MM.1S (cell line): Measurements from ENCODE around the gene HCRTR1.
A peak's percentile ranks its signal among the peaks of the same experiment; 100 is the strongest.

ENCODE experiments used
- DNase-seq: peaks from one replicate; pipeline ENCODE4 v3.0.0-alpha.2; 2015
- H2AFZ ChIP-seq: fragments of 300-600 bp; sonication (generic); 2 replicates; pipeline ENCODE4 v1.6.0; 2016; ENCODE audit warnings: antibody characterized with exemption, low read length
- H3F3A ChIP-seq: fragments of 300-600 bp; sonication (generic); 2 replicates; pipeline ENCODE4 v1.6.1; 2016; ENCODE audit warnings: mild to moderate bottlenecking, antibody characterized with exemption, low read length, moderate library complexity, mixed read lengths; ENCODE audit not compliant: insufficient read depth
- H3K27ac ChIP-seq: fragments of 300-600 bp; sonication (generic); 2 replicates; pipeline ENCODE4 v1.5.1; 2016; ENCODE audit warnings: mild to moderate bottlenecking, low read length
- H3K27me3 ChIP-seq: fragments of 300-600 bp; sonication (generic); replicated peaks from 2 replicates; pipeline ENCODE4 v1.6.0; 2016; ENCODE audit warnings: low read length; ENCODE audit not compliant: insufficient read depth
- H3K36me3 ChIP-seq: fragments of 300-600 bp; sonication (generic); replicated peaks from 2 replicates; pipeline ENCODE4 v1.6.1; 2016; ENCODE audit warnings: mild to moderate bottlenecking, low read length, mixed read lengths; ENCODE audit not compliant: insufficient read depth
- H3K4me1 ChIP-seq: fragments of 300-600 bp; sonication (generic); 2 replicates; pipeline ENCODE4 v1.6.1; 2016; ENCODE audit warnings: low read length, mixed read lengths
- H3K4me2 ChIP-seq: fragments of 300-600 bp; sonication (generic); 2 replicates; pipeline ENCODE4 v1.6.0; 2016; ENCODE audit warnings: low read depth, low read length
- H3K4me3 ChIP-seq: fragments of 300-600 bp; sonication (generic); 2 replicates; pipeline ENCODE4 v1.5.1; 2016; ENCODE audit warnings: low read length, mixed read lengths
- H3K79me2 ChIP-seq: fragments of 300-600 bp; sonication (generic); 2 replicates; pipeline ENCODE4 v1.6.1; 2016; ENCODE audit warnings: mixed run types, low read length, mixed read lengths
- H3K9ac ChIP-seq: fragments of 300-600 bp; sonication (generic); 2 replicates; pipeline ENCODE4 v1.6.1; 2016; ENCODE audit warnings: low read length, mixed read lengths
- H3K9me2 ChIP-seq: fragments of 300-600 bp; sonication (generic); replicated peaks from 2 replicates; pipeline ENCODE4 v1.6.1; 2016; ENCODE audit warnings: mild to moderate bottlenecking, low read length, mixed read lengths; ENCODE audit not compliant: insufficient read depth
- H3K9me3 ChIP-seq: fragments of 300-600 bp; sonication (generic); replicated peaks from 2 replicates; pipeline ENCODE4 v1.6.1; 2016; ENCODE audit warnings: mild to moderate bottlenecking, low read length, mixed read lengths; ENCODE audit not compliant: insufficient read depth
- H4K20me1 ChIP-seq: fragments of 300-600 bp; sonication (generic); 2 replicates; pipeline ENCODE4 v1.6.1; 2016; ENCODE audit warnings: mild to moderate bottlenecking, low read length, moderate library complexity, mixed read lengths; ENCODE audit not compliant: insufficient read depth
- EZH2 ChIP-seq: fragments of 300-600 bp; sonication (generic); optimal IDR thresholded peaks from 2 replicates; pipeline ENCODE3; 2017; ENCODE audit warnings: low read depth, mild to moderate bottlenecking, antibody characterized with exemption, low read length, mixed read lengths
- EZH2phosphoT487 ChIP-seq: fragments of 300-600 bp; sonication (generic); IDR thresholded peaks from 2 replicates; pipeline ENCODE4 v1.6.1; 2018; ENCODE audit warnings: antibody characterized with exemption, low read length
- TF ChIP-seq, protein P1 (sequence below): fragments of 300-600 bp; sonication (generic); IDR thresholded peaks from 2 replicates; pipeline ENCODE4 v1.5.1; 2016; ENCODE audit warnings: antibody characterized with exemption, low read length, mixed read lengths

Gene HCRTR1

DNA sequence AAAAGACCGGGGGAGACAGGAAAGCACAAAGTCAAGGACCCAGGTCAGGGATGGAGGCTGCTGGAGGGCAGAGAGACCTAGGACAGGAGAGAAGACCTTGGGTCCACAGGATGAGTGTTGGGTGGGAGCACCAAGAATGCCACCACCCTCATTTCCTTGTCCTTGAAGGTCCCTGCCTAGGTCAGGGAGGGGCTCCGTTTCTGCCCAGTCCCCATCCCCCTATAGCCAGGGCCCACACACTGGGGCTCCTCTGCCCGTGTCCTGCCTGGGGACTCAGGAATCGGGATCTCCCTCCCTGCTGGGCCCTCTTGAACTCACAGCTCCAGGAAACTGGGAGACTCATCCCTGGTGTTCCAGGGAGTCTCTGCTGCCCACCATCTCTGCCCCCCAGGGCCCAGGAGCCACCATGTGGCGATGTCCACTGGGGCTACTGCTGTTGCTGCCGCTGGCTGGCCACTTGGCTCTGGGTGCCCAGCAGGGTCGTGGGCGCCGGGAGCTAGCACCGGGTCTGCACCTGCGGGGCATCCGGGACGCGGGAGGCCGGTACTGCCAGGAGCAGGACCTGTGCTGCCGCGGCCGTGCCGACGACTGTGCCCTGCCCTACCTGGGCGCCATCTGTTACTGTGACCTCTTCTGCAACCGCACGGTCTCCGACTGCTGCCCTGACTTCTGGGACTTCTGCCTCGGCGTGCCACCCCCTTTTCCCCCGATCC lies 40.6 kb upstream of the HCRTR1 start:
- Histone ChIP-seq H3F3A (no peaks in the 10 kb centered on the region), H3K9ac (no peak overlapping the region), H2AFZ (peak overlapping the region; percentile 75), H4K20me1 (no peaks in the 10 kb centered on the region), H3K4me1 (no peaks in the 10 kb centered on the region), H3K27ac (no peak overlapping the region), H3K9me3 (no peaks in the 10 kb centered on the region), H3K36me3 (no peaks in the 10 kb centered on the region), H3K4me2 (peak overlapping the region; percentile 38; the same call in 1 of the 2 replicates), H3K4me3 (peak overlapping the region; percentile 39), H3K79me2 (no peaks in the 10 kb centered on the region), H3K9me2 (no peaks in the 10 kb centered on the region), H3K27me3 (peaks cover 6% of the 10 kb centered on the region)
- no peak for TF ChIP-seq EZH2
- TF ChIP-seq, protein P1, sequence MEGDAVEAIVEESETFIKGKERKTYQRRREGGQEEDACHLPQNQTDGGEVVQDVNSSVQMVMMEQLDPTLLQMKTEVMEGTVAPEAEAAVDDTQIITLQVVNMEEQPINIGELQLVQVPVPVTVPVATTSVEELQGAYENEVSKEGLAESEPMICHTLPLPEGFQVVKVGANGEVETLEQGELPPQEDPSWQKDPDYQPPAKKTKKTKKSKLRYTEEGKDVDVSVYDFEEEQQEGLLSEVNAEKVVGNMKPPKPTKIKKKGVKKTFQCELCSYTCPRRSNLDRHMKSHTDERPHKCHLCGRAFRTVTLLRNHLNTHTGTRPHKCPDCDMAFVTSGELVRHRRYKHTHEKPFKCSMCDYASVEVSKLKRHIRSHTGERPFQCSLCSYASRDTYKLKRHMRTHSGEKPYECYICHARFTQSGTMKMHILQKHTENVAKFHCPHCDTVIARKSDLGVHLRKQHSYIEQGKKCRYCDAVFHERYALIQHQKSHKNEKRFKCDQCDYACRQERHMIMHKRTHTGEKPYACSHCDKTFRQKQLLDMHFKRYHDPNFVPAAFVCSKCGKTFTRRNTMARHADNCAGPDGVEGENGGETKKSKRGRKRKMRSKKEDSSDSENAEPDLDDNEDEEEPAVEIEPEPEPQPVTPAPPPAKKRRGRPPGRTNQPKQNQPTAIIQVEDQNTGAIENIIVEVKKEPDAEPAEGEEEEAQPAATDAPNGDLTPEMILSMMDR = no peak
- no peak for TF ChIP-seq EZH2phosphoT487
- no peak for DNase-seq

DNA sequence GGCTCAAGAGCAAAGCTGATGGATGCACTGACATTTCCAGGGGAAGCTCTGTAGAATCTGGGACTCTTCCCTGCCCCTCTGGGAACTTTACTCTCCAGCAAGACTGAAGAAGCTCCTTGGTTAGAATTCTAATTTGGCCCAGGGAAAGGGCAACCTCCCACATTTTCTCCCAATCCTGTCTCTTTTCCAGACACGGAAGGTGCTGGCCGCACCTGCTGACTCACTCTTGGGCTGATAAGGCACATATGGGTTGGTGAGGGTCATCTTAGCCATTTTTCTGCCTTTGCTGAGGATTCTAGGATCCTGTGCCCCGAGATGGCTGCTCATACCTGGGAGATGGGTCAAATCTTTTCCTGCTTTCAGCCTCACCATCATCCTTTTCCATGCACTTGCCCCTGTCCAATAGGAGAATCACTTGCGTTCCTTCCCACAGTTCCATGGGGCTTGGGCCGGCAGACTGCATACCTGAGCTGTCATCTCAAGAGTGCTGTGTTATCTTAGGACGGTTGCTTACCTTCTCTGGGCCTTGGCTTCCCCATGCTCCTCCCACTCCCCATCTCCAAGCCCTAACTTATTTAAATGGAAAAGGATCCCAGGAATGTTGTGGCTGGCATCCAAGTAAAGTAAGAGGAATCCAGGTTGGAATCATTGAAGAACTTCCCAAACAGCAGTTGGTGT lies 39.8 kb upstream of the HCRTR1 start:
- Histone ChIP-seq H3K27ac (no peak overlapping the region), H3F3A (no peaks in the 10 kb centered on the region), H3K27me3 (peaks cover 6% of the 10 kb centered on the region), H2AFZ (no peak overlapping the region), H3K9me3 (no peaks in the 10 kb centered on the region), H3K4me2 (no peak overlapping the region), H3K4me3 (no peak overlapping the region), H3K79me2 (no peaks in the 10 kb centered on the region), H3K36me3 (no peaks in the 10 kb centered on the region), H3K4me1 (no peaks in the 10 kb centered on the region), H4K20me1 (no peaks in the 10 kb centered on the region), H3K9me2 (no peaks in the 10 kb centered on the region), H3K9ac (no peak overlapping the region)
- TF ChIP-seq, protein P1 = no peak
- TF ChIP-seq EZH2phosphoT487 (no peak), EZH2 (no peak)
- no peak for DNase-seq

DNA sequence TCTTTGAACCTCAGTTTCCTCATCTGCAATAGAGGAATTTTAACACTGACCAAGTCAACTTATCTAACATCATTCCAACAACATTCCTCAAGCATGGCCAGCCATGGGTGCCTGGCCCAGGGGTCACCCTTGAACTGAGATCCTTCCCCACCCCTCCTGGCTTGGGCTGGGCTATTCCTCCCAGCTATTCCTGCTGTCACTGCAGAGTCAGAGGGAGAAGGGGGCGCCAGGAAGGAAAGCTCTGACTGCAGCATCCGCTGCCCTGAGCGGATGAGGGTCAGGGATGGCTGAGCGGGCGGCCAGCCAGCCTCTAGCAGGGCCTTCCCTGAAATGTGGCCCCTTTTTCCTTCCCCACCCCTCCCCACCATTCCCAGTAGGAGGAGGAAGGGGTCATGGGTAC lies 38.1 kb upstream of the HCRTR1 start:
- Histone ChIP-seq H3K4me3 (no peak overlapping the region), H3K27me3 (peaks cover 6% of the 10 kb centered on the region), H3F3A (no peaks in the 10 kb centered on the region), H3K4me1 (no peaks in the 10 kb centered on the region), H3K9ac (no peak overlapping the region), H3K9me2 (no peaks in the 10 kb centered on the region), H3K4me2 (no peak overlapping the region), H2AFZ (no peak overlapping the region), H3K9me3 (no peaks in the 10 kb centered on the region), H3K79me2 (no peaks in the 10 kb centered on the region), H4K20me1 (no peaks in the 10 kb centered on the region), H3K27ac (no peak overlapping the region), H3K36me3 (no peaks in the 10 kb centered on the region)
- TF ChIP-seq, protein P1 = no peak
- DNase-seq = no peak
